NT2/D1 (cell line): Measurements from ENCODE around the gene ZNF605.

Experiments used
- YY1 ChIP-seq: IDR thresholded peaks from 2 replicates; pipeline ENCODE4 v1.6.1; 2011; ENCODE audit not compliant: insufficient read length, insufficient read depth
- ZNF274 ChIP-seq: IDR thresholded peaks from 2 replicates; pipeline ENCODE4 v1.6.1; 2011; ENCODE audit warnings: mild to moderate bottlenecking, low read depth, low read length

DNA sequence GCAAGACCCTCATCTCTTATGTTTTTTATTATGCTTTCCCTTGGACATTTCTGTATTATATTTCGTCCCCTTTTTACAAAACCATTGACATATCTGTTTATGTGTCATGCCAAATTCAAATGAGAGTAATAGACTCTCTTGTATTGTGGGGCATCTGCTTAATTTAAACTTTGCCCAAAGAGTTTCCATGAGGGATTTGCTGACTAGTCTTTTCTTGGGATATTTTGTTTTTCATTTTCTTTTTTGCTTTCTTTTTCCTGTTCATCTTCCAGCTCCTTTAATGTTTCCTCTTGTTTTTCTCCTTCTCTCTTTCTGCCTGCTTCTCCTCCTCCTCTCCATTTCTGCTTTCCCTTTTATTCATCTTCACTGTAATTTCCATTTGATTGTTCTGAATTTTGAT lies 16.3 kb upstream of the ZNF605 start:
- TF ChIP-seq ZNF274 = no peak
- TF ChIP-seq YY1 = no peak
